GM18526 (cell line): Measurements from ENCODE around the gene METRN.

Experiments used
- POLR2A ChIP-seq: IDR thresholded peaks from 3 replicates; pipeline ENCODE4 v1.6.1; 2011; ENCODE audit not compliant: insufficient read length; ENCODE audit errors: extremely low read depth

Gene METRN

GRCh38 chr16:720990-721764 lies 6.3 kb downstream of the METRN start, which contains the start of gene ANTKMT:
Gene ANTKMT (plus strand): TSS chr16:721146. CDS start chr16:721275, 129 bp downstream.
- TF ChIP-seq POLR2A = peak; percentile 96

- TF ChIP-seq POLR2A = no peak
These were observed 7.0 kb downstream of the METRN start for GRCh38 chr16:721765-722540.

DNA sequence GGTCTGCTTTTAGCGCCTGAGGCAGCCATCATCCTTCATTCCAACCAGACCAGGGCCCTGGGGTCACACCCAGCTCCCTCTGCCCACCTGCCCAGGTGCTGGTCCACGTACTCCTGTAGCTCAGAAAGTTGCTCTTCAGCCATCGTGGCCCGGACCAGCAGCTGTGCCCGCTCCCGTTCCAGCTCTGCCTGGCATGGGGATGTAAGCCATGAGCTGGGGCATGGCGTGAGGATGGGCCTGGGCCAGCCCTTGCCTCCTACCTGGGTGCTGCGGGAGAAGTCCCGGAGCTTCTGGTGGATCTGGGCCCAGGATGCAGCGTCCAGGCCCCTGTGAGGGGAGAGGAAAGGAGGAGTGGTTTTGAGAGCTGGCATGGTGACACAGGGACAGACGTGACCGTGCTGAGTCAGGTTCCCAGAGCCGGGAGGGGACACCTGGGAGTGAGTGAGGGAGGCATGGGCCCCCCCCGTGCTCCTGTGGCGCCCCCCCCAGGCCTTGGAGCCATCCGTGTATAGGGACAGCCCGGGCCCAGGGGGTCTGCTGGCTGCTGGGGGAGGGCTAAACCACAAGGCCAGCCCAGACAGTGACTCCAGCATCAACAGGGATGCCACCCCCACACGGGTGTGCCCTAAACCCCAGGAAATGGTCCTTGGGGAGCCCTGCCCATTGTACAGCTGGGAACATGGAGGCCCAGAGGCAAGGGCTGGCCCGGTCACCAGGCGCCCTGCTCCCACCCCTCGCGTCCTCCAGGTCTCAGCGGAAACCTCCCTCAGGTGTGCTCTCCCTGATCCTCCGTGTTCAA lies 8.1 kb downstream of the METRN start:
- TF ChIP-seq POLR2A = peak; percentile 2

GRCh38 chr16:723695-724094 lies 8.8 kb downstream of the METRN start:
- no peak for TF ChIP-seq POLR2A

DNA sequence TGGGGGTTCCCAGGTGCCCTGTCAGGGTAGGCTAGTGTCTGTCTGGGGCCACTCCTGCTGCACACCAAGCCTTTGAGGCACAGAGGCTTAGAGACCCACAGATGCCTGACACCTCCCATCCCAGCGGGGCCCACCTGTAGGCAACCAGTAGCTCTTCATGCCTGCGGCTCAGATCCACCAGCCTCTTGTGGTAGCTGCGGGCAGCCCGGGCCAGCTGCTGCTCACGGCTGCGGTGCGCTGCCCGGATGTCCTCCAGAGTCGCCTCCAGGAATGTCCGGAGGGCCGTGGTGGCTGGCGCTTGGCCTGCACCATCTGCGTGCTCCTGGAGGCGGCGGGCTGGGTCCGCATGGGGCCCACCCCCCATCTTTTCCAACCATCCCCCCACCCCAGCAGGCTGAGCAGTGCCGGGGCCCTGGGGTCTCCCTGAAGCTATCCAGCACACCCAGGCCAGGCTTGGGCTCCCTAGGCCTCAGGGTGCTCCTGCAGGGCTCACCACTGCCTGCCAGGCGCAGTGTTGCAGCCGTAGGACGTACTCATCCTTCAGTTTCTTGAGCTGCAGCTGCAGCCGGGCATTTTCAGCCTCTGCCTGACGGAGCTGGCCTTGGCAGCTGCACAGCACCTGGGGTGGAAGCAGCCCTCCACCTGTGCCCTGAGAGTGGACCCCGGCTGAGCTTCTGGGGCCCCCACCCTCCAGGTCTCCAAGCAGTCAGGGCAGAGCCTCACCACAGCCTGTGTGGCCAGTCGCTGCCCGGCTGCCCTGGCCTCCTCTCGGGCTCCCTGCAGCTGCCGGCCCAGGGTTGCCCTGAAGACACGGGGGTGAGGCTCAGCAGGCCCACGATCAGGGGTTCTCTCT lies 9.5 kb downstream of the METRN start:
- no peak for TF ChIP-seq POLR2A

DNA sequence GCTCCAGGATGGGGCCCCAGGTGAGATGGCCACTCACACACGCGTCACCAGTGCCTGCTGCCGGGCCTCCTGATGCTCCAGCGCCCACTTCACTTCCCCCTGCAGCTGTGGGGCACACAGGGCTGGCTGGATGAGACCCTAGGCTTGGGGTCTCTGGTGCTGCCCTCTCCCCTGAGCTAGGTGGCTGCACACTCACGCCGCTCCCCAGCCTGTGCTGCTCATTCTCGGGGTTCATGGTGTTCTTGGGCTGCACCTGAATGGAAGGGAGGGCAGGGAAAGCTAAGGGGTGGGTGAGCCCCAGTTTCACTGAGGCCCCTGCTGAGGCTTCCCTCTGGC lies 10.1 kb downstream of the METRN start:
- TF ChIP-seq POLR2A = no peak

DNA sequence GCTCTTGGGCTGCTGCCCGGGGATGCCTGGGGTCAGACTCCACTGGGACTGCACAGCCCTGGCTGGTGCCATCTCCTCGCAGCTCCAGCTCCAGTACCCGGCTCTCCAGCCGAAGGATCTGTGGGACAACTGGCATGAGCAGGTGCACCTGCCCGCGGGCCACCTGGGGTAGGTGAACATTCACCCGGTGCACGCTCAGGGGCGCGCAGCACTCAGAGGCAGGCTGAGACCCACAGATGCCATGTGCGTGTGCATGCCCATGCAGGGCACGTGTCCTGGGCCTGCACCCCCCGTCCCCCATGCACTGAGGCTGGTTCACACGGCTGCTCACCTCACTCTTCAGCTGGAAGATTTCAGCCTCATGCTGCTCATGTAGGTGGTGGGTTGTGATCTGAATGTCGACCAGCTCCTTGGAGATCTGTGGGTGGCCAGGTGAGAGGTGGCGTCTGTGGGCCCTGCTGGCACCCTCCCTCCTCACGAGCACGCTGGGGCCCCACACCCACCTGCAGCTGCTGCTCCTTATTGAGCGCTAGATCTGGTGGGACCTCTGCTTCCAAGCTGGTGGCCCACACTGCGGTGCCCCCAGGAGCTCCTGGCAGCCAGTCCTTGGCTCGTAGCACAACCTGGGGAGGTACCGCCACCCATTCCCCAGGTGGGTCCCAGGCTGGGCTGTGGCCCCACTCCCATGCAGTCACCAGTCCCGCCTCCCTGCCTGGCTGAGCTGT lies 10.7 kb downstream of the METRN start:
- no peak for TF ChIP-seq POLR2A

DNA sequence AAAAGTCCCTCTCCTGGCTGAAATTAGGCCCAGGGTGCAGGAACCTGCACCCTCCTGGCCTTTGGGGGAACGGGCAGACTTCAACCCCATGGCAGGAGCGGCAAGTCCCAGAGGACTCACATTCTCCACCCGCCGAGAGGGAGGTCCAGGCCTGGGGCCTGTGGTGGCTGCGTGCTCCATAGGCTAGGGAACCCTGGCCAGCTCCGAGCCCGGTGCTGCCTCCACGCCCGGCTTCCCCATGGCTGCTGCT lies 11.2 kb downstream of the METRN start:
- no peak for TF ChIP-seq POLR2A

- TF ChIP-seq POLR2A = peak; percentile 36
These were observed 11.7 kb downstream of the METRN start, which contains the start of the genes CCDC78 and HAGHL for GRCh38 chr16:726438-727290. Gene CCDC78 (minus strand): TSS chr16:726443. CDS start chr16:726367, 76 bp downstream. Gene HAGHL (plus strand): TSS chr16:727106. CDS start chr16:727510, 404 bp downstream.

DNA sequence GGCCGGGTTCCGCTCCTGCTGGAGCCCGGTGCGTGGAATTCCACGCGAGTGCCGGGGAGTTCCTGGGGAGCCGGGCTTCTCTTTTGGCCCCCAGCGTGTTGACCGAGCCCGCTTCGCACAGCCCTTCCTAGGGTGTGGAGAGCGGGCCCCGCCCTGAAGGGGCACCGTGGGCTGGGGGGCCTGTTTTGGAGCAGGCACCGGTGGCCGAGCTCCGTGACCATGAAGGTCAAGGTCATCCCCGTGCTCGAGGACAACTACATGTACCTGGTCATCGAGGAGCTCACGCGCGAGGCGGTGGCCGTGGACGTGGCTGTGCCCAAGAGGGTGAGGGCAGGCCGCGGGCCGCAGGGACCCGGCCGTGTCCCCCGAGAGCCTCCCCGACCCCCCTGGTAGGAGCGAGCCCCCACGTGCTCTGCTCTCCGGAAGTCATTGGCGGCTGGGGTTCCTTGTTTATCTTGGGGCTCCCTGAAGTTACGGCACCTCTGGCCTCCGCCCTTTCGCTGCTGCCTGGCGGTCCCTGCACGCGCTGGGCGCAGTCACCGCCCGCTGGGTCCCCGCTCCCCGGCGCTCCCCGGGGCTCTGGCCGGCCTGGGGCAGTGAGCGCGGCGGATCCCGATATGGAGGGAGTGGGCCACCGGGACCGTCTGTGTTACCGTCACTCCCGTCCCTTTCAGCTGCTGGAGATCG lies 12.5 kb downstream of the METRN start:
- no peak for TF ChIP-seq POLR2A

DNA sequence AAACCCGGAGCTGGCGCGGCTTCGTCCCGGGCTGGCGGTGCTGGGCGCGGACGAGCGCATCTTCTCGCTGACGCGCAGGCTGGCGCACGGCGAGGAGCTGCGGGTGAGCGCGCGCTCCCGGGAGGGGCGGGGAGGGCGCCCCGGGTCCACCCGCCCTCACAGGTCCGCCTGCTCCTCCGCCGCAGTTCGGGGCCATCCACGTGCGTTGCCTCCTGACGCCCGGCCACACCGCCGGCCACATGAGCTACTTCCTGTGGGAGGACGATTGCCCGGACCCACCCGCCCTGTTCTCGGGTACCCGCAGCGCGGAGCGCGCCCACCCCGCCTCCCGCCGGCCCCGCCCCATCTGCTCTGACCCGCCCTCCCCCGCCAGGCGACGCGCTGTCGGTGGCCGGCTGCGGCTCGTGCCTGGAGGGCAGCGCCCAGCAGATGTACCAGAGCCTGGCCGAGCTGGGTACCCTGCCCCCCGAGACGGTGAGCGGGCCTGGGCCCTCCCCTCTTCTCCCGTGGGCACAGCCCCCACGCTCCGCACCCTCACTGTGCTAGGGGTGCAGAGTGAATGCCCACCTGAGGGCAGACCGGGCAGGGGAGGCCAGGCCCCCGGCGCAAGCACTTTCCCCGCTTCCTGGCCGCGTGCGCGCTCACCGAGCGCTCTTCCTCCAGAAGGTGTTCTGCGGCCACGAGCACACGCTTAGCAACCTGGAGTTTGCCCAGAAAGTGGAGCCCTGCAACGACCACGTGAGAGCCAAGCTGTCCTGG lies 13.4 kb downstream of the METRN start:
- TF ChIP-seq POLR2A = no peak
